Thyroid gland (tissue), 4 donors: ENCODE measurements around the gene ATXN7L1.

ENCODE experiments used
- CTCF ChIP-seq, 6 experiments: fragments of 200-600 bp in 3 of 6; fragments of 450-650 bp in 3 of 6; sonication (generic) in 3 of 6; IDR thresholded peaks; one replicate each; pipeline ENCODE4 v1.5.1; 2016 to 2019; ENCODE audit warnings: antibody characterized with exemption in 6 of 6, mild to moderate bottlenecking in 2 of 6, inconsistent platforms in 1 of 6, moderate library complexity in 1 of 6
- POLR2A ChIP-seq, 2 donors: fragments of 450-650 bp; IDR thresholded peaks; one replicate each; pipeline ENCODE4 v1.6.1; 2017; ENCODE audit warnings: antibody characterized with exemption in 2 of 2, mild to moderate bottlenecking in 2 of 2, moderate library complexity in 1 of 2

GRCh38 chr7:105685161-105685560 is 191.2 kb downstream of the ATXN7L1 start:
- TF ChIP-seq POLR2A (IDR thresholded peaks at IDR 0.05): no peak
- no peak for TF ChIP-seq CTCF (IDR thresholded peaks at IDR 0.05)
